Astrocyte (in vitro differentiated cells and primary cell): Measurements from ENCODE around the gene ZSWIM9.

Experiments used
- CTCF ChIP-seq: IDR thresholded peaks from 2 replicates; pipeline ENCODE4 v1.5.1; 2011; ENCODE audit warnings: low read depth, mild to moderate bottlenecking, inconsistent platforms, low read length, moderate library complexity; ENCODE audit not compliant: insufficient read depth
- EZH2 ChIP-seq: IDR thresholded peaks from 2 replicates; pipeline ENCODE4 v1.6.1; 2012; ENCODE audit warnings: mild to moderate bottlenecking, low read length, inconsistent platforms; ENCODE audit not compliant: insufficient read depth

DNA sequence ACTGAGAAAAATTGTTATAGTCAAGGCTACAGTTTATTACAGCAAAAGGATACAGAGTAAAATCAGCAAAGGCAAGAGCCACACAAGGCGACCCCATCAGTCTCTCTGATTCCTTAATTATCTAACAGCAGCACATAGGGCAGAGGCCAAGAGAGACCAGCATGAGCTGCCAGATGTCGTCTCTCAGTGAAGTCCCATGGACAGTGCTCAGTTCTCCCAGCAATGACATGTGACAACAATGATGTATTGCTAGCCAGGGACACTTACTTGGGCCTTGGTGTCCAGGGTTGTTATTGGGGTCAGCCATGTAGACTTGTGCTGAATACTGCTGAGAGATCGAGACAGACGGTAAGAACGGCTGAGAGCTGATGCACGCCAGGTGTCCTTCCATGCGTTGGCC, 22.3 kb downstream of the ZSWIM9 start:
- TF ChIP-seq CTCF (no peak), EZH2 (no peak)
